ENCODE data around the gene CHRND. TPM values are rescaled to one million over a fixed set of nuclear protein-coding genes. Genes with fewer than 3 reads are reported as not detected.

Gene CHRND
- total RNA-seq, 6 experiments from 2014 or later, result not detected

GRCh38 chr2:232541961-232542714 is 16.2 kb downstream of the CHRND start:
- Mint-ChIP-seq H3K4me1 (ENCODE audit: low read depth) (no peaks in the 10 kb centered on the region), H3K4me3 (no peak overlapping the region), H3K9me3 (no peaks in the 10 kb centered on the region), H3K36me3 (ENCODE audit: low read depth) (no peaks in the 10 kb centered on the region), H3K27ac (no peak overlapping the region), H3K27me3 (ENCODE audit: insufficient read depth) (peaks cover 31% of the 10 kb centered on the region)
- no peak for TF ChIP-seq CTCF (IDR thresholded peaks at IDR 0.05)
- DNase-seq, result no peak

GRCh38 chr2:232542715-232543467 is 16.9 kb downstream of the CHRND start:
- no peak for DNase-seq
- no peak overlapping the region for H3K4me3 Mint-ChIP-seq
- no peak overlapping the region for H3K27ac Mint-ChIP-seq
- peaks cover 24% of the 10 kb centered on the region for H3K27me3 Mint-ChIP-seq (ENCODE audit: insufficient read depth)
- H3K4me1 Mint-ChIP-seq (ENCODE audit: low read depth), result no peaks in the 10 kb centered on the region
- no peaks in the 10 kb centered on the region for H3K9me3 Mint-ChIP-seq
- TF ChIP-seq CTCF (IDR thresholded peaks at IDR 0.05), result no peak
- H3K36me3 Mint-ChIP-seq (ENCODE audit: low read depth), result no peaks in the 10 kb centered on the region; the same call in 1 of the 2 replicates

GRCh38 chr2:232543491-232543890 is 17.5 kb downstream of the CHRND start:
- no peak overlapping the region for H3K4me3 Mint-ChIP-seq

GRCh38 chr2:232543928-232544631 is 18.1 kb downstream of the CHRND start:
- no peak for DNase-seq
- TF ChIP-seq CTCF (IDR thresholded peaks at IDR 0.05), result no peak
- peaks cover 14% of the 10 kb centered on the region; the same call in 1 of the 2 replicates for H3K27me3 Mint-ChIP-seq (ENCODE audit: insufficient read depth)
- H3K4me3 Mint-ChIP-seq, result no peak overlapping the region
- H3K9me3 Mint-ChIP-seq, result no peaks in the 10 kb centered on the region
- H3K36me3 Mint-ChIP-seq (ENCODE audit: low read depth), result peaks cover 8% of the 10 kb centered on the region; the same call in 1 of the 2 replicates
- no peak overlapping the region for H3K27ac Mint-ChIP-seq
- H3K4me1 Mint-ChIP-seq (ENCODE audit: low read depth), result peaks cover 12% of the 10 kb centered on the region

More at GRCh38 chr2:232543491-232543890, 17.5 kb downstream of the CHRND start:
- Mint-ChIP-seq H3K9me3 (no peaks in the 10 kb centered on the region), H3K27ac (no peak overlapping the region), H3K4me1 (ENCODE audit: low read depth) (peaks cover 6% of the 10 kb centered on the region; the same call in 1 of the 2 replicates), H3K27me3 (ENCODE audit: insufficient read depth) (peaks cover 18% of the 10 kb centered on the region), H3K36me3 (ENCODE audit: low read depth) (peaks cover 2% of the 10 kb centered on the region; the same call in 1 of the 2 replicates)
- no peak for DNase-seq
- no peak for TF ChIP-seq CTCF (IDR thresholded peaks at IDR 0.05)

GRCh38 chr2:232544674-232545073 is 18.7 kb downstream of the CHRND start:
- peaks cover 15% of the 10 kb centered on the region for H3K4me1 Mint-ChIP-seq (ENCODE audit: low read depth)
- H3K27ac Mint-ChIP-seq, result no peak overlapping the region
- peaks cover 10% of the 10 kb centered on the region for H3K36me3 Mint-ChIP-seq (ENCODE audit: low read depth)
- H3K27me3 Mint-ChIP-seq (ENCODE audit: insufficient read depth), result peaks cover 11% of the 10 kb centered on the region; the same call in 1 of the 2 replicates
- no peak for TF ChIP-seq CTCF (IDR thresholded peaks at IDR 0.05)
- DNase-seq, result no peak
- no peak overlapping the region for H3K4me3 Mint-ChIP-seq
- no peaks in the 10 kb centered on the region; the same call in 1 of the 2 replicates for H3K9me3 Mint-ChIP-seq

All from HFFc6 (cell line).